ENCODE results near the gene C3orf52.

C3orf52 gene

DNA sequence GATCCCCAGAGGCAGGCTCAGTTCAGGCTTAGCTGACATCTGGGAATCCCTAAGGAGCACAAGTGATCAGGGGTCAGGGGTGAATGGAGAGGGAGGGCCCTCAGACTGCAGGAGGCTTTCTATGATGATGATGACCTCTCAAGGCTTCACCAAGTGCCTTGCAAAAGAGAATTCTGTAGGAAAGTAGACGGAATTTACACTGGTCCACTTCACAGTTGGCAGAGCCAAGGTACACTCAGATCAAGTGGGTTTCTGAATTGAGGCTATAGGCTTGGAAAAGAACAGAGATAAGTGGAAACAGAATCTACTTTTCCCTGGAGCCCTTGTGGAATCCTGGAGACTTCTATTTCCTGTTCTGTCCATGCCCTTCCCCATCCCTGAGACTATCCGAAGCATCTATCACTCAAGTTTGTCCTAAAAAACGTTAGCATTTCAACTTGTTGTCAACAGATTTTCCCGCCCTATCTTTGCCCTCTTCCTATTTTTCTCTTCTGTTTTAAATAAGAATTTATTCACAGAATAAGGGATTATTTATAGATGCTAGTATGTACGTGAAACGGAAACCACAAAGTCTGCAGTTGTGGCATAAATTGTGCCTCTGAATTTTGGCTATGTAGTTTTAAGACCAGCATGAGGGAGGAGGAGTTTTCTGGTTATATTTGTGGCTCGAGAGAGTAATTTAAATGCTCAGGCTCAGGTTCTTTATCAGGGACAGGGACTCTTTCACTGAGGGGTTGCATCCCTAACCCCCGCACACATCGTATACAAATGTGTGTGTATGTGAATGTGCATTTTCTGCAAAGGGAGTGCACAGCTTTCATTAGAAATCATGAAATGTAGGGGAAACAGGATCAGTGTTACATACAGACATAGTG is 34.0 kb downstream of the C3orf52 start:
- peak; percentile 26 for DNase-seq

DNA sequence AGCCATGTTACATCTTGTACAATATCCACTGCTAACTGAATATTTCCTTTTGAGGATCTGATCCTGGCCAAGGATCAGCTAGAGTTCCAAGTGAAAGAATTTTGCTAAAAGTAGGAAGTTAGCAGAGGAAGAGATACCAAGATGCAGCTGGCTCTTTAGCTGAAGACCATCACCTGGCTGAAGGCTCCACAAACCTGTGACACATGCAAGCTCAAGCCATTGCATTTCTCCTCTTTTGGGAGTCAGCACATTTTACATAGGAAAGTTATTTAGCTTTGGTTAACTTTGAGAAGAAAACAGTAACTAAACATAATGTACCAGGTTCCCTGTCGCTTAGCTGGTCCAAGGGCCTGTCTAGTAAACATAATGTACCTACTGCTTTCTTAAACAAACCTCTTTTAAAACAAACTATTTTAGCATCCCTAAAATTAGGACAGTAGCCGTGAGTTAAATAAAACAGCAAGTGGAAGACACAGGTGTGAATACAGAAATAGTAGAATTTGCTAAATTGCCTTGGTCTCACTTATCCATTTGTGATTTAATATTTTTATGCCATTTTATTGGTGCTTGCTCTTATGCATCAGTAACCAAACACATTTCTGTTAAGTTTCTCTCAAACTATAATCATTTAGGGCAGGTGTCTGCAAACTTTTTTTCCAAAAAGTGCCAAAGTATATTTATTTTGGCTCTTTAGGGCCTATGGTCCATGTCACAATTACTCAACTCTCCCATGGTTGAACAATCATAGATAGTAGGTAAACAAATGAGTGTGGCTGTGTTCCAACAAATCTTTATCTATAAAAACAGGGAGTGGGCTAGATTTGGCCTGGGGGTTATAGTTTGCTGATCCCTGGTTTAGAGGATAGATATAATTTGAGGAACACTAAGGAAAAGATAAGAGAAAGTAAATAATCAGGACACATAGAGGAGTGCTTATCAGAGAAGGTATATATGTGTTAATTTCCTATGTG is 35.7 kb downstream of the C3orf52 start:
- DNase-seq: no peak

DNA sequence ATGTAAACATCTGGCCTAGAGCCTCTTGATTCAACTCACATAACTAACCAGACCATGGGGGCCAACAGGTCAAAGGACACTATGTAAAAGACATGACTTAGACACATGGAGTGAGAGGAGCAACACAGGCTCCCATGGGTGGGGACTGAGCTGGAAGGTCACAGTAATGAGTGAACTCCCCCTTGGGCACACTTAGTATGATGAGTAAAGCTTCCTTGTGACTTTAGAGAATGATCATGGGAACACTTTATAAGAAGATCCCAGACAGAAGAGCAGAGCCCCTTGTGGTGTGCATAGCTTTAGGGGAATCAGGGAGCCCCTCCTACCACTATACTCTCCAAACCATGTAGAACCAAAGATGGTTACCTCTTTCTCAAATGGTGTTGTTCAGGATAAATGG is 36.7 kb downstream of the C3orf52 start:
- no peak for DNase-seq

DNA sequence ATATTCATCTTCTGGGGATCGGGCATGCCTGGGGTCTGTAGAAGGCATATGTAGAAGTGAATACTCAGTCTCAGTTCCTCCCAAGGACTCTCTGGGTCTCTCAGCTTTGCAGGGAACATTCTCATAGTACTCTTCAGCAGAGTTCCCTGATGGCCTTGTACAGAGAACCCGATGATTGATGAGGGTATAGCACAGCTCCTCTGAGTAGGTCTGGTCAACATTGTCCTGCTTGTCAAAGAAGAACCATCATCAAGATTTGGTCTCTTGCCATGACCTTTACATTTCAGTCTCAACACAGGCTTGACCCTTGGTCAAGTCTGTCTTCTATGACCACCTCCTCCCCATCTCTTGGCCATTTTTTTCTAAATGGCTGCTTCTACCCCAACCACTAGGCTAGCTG is 37.4 kb downstream of the C3orf52 start:
- no peak for DNase-seq

DNA sequence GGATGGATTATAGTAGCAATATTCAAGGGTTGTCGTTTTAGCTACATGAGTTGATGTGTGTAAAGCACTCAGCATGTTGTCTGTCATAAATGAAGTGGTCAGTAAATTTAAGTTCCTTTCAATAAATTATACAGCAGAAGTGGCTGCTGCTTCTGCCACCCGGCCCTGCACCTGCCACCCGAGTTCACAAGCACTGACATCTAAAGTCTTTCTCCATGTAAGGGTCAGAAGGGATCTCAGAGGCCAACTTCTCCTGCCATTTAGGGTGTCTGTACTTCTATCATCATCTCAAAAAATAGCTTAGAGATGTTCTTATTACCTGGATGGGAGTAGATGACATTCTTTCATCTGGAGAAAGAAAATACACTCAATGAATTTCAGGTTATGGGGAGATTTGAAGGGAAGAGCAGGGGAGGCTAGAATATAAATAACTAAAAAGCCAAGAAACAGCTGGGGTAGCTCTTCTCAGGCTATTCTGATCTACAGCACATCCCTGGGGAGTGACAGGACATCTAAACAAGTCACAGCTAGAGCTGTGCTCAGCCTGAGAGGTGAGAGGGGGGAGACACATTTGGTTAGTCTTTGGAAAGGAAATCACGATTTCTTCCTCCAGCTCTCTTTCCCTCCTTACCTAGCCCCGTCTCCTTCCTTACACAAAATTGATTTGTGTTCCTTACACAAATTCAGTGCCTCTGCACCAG is 38.9 kb downstream of the C3orf52 start:
- DNase-seq: no peak

DNA sequence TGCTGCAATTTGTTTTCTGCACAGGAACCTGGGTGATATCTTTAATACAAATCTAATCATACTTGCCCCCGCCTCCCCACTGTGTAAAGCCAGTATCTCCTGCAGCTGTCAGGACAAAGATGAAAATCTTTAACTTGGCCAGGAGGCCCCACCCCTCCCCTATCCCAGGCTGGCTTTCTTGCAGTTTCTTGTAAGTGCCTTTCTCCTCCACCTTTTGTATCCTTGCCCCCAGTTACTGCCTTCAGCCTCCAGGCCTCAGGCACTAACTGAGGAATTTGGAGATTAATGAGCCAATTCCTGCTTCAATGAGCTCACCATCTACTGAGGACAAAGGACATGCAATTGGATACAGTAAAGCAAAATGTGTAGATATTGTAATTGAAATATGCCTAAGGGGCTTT is 40.3 kb downstream of the C3orf52 start:
- DNase-seq: no peak

DNA sequence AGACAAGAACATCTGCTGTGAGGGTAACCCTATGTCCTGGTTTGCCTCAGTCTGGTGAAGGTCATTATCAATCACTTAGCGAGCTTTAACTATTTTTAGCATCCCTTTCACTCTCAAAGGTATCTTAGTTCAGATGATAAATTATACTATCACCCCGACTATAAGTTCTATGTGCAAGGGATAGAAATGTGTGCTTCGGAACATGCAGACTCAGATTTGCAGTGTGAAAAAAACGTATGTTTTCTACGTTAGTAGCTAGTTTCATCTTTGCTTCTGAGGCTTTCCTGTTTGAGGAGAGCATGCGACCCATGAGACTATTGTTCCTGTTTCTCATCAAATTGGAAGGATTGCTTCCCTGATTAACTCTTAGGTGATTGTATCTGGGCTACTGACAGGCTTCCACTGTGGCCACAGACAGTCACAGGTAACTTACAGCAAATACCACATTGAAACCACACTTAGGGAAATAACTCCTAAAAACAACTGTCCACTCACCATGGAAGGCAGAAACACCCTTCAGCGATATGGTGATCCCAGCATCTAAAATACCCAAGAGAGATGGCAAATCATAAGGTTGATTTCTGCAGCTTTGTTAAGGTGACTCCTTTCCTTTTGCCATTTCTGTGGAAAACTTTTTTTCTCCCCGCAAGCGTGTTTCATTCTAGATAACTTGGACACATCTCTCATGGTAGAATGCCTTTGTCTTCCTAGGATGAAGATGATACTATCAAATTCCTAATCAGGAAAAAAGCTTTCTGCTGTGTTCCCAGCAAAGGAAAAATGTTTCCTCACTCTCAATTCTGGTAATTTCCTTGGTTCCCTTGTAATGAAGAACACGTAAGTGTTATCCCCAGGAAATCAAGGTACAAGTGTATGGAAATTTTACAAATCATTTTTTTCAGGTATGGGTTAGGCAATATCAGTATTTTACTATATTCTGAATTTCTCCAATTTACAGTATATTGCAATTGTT is 41.6 kb downstream of the C3orf52 start:
- no peak for DNase-seq

DNA sequence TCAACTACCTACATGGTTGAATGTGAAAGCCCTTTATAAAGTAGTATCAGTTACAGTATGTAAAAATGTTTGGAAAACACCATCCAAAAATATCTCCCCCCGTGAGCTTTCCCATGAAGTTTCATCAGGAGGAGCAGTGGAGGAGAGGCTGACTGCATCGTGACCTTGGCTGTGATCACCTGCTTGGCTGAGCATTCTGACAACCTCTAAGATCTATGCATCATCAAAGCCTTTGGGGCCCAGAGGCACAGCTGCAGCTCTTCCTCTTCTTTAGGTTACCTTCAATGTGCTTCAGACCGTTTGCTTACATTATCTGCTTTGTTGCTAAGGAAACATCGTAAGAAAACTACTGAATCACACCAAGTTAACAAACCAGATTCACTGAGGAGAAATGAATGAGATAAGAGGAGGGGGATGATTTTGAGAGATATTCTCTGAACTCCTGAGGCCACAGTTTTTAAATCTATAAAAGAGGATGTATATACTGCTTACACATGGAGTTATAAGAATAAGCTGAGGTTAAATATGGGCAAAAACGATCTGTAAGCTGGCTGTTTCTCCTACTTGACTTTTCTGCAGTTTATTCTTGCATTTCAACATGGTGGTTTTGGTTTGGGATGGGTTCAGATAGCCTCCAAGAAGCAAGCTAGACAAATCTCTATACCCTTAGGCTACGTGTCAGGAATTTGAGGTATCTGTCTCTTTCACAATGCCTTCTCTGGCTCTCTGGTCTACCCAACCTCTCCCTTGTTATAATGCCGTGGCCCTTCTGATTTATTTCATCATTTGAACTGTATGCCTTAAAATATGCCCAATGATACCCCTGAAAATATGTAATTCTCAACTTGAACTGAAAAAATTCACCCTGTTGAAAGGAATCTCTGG is 42.9 kb downstream of the C3orf52 start:
- no peak for DNase-seq

DNA sequence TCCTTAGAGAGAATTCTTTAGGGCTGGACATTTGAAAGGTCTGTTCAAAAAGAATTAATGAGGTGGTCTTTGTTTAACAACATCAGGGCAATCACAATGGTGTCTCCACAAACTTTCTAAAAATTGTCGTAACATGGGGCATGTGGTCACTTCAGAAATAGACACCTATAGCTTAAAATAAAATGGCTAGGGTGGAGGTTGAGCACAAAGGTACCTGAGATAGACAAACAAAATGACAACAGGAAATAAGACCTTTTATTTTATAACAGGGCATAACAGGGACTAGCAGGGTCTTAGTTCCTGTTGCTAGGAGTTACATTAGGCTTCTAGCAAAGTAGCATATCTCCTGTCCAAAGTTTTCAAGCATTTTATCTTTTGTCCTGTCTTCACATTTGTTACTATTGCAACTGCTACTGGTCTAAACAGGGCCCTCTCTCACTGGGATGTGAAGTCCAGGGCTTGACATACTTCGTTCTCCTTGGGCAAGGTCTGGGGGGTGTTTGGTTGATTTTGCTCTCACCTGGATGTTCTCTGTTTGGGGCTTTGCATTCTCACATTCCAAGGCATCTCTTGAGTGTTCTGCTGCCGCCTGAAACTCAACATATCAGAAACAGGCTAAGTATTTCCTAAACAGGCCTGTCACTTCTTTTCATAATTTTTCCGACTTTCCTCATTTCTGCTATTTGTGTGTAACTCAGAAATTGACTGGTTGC is 43.9 kb downstream of the C3orf52 start:
- no peak for DNase-seq

DNA sequence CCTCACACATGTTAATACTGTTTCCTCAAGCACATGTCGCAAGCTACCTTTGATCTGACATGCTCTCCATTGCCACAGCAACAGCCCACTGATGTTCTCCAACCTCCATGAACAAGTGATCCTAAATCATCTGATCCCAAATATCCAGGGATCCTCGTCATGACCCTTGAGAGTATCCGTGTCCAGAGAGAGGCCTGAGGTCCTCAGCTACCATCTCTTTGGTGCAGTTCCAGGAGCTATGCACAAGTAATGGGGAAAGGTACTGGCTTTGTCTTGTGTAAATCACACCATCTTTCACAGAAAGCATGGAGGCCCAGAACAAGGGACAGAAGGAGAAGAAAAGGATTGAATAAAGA is 44.4 kb downstream of the C3orf52 start:
- no peak for DNase-seq

DNA sequence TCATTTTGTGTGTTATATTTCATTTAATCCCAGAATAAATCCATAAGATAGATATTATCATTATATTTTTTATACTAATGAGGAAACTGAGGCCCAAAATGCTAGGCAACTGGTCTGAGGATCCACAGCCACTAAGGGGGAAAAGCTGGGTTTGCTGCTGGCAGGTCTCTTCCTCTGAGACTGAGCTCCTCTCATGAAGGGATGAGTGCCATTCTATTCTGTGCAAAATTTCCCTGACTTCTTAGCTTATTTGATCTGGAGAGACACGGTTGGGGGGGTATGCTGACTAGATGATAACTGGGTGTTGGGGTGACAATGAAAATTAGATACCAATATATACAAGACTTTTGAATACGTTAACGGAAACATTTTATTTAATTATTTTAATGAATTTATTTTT is 44.9 kb downstream of the C3orf52 start:
- no peak for DNase-seq

DNA sequence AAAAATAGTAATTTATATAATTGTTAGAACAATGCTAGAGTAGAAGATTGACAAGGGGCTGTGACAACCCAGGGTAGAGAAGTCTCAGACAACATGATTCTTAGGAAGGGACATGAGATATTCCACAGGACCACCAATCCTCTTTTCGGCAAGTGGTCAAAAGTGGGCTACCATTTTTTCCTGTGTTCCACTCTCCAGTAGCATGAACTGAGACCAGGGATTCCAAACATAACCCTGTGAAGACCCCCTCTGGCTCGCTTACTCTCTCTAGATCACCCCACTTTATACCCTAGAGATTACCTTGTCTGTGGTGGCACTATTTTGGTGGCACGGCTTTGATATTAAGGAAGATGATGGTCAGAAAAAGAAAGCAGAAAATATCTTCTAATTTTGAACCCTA is 45.9 kb downstream of the C3orf52 start:
- no peak for DNase-seq

DNA sequence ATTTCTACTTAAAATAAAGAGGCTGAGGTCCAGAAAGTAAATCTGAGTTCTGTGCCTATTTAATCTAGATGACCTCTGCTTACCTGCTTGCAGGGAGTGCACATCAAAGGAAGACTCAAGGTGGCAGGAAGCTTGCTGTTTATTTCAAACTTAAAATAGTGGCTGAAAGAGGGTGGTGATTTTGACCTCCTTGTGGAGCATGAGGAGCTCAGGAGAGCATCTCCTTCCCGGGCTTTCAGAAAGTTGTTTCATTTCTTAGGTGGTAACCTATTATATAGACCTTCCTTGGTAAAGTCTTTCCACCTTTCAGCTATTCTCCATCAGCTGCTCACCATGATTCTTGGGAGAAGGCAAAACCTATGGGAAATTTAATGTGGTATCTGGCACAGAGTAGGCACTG is 46.4 kb downstream of the C3orf52 start:
- no peak for DNase-seq

DNA sequence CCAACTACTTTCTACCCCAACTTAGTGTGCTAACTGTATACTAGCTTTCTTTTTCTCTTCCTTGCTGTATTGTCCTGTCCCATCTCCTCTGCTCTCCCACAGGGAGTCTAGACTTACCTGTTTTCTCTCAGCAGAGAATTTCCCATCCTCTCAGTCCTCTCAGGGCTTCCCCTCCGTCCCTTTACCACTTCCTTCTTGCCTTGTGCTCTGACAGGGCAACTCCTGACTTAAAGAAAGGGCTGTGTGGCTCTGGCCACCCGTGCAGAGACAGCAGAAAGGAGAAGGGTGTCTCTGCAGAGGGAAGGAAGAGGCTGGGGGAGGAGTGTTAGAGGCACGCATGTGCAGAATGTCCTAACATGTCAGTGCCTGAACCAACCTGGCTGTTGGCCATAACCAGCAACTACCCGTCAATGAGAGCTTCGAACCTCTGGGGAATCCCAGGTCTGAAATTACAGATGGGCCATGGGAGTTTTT is 46.8 kb downstream of the C3orf52 start, which contains the start of gene GCSAM:
Gene GCSAM, minus strand, starts transcription at position 274 of the 474 bp plus-strand sequence. Its CDS starts 128 bp downstream, at position 146.
- DNase-seq: no peak

DNA sequence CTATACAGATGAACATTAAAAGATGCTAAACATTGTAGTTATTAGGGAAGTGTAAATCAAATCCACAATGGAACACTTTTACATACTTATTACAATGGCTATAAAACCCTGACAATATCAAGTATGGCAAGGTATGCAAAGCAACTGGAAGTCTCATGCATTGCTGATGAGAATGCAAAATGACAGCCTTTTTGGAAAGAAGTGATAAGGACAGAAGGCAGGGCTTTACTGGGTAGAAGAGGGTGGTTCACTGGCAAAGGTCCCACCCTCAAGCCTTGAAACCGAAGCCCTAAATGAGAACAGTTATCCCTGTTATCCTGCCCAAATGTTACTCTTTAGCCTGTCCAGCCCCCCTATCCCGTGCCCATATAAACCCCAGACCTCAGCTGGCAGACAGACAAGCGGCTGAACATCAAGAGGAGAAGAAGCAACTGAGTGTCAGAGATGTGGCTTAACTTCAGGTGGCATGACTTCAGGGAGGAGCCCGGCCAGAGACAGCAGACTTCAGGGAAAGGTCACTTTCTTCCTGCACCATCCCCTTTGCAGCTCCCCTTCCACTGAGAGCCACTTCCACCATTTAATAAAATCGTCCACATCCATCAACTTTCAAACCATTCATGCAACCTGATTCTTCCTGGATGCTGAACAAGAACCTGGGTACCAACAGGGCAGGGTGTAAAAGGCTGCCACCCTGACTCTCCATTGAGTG is 47.6 kb downstream of the C3orf52 start:
- DNase-seq: no peak

DNA sequence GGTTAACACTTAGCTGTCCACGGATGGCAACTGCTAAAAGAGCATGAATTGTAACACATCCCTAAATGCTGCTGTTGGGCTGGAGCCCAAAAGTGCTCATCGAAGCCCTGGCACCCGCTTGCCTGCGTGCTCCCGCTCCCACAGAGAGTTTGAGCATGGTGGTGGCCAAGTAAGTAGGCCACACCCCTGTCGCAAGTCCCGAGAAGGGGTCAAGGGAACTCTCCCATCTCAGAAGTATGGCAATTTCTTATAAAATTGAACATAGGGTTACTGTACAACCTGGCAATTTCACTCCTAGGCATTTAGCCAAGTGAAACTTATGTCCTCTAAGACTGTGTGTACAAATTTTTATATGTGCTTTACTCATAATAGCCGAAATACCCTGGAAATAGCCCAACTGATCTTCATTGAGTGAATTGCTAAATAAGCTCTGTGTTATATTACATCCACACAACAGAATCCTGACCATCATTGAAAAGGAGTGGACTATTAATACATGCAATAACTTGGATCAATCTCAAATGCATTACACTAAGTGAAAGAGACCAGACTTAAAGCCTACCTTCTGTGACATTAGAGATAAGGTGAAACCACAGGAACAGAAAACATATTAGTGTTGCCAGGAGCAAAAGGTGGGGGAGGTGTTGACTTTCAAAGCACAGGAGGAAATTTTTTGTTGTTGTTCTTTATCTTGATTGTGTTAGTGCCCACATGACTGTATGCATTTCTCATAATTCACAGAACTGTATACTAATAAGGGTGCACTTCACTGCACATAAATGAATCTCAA is 48.3 kb downstream of the C3orf52 start:
- no peak for DNase-seq

DNA sequence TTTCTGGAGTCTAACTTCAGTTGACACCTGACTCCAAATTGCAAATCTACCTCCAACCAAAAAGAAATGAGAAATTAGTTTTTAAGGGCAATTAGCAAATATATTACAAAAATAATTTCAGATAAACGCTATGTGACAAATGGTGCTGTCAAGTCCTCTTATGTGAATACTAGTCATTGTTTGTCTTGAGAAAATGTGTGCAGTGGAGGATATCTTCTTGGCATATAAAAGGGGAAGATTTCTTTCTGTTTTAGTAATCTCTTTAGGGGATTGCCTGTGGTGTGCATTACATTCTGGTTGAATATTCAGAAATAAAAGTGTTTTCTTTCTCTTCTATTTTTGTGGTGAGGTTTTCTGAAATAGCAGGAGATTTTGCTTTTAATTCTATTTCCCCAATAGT is 49.9 kb downstream of the C3orf52 start:
- no peak for DNase-seq

DNA sequence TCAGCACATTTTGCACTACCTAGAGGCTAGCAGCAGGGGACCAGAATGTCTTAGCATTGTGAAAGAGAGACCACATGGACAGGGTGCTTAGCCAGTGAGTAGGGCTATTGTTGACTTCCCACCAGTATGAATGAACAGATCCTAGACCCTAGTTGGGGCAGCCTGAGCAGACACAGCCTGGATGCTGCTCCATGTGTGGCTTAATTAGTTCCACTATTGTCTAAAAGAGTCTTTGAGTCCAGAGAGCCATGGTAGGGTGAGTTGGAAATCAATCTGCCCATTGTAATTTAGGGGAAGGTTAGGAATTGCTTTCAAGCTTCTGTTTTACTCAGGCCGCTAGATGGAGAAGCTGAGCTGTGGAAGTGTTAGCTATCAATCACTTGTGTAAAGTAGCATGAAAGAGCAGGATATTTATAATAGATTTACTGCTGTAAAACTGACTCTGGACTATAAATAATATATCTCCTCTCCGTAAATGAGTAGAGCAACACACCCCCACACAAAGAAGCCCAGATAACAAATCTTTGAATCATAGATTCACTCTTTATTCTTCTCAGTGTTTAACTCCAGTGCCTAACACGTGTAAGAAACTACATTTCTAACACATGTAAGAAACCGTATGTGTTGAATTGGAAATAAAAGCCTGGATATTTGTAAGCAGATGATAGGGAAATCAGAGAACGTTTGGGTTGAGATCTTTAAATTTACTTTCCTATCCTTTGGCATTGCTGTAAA is 50.9 kb downstream of the C3orf52 start:
- no peak for DNase-seq
